K562 (cell line): Measurements from ENCODE around the gene MCM7. TPM values are rescaled to one million over a fixed set of nuclear protein-coding genes. Genes with fewer than 3 reads are reported as not detected.
A peak's percentile ranks its signal among the peaks of the same experiment; 100 is the strongest.

Experiments
- AFF1 ChIP-seq, 2 experiments: fragments of 450-650 bp; IDR thresholded peaks; 2 replicates each; pipeline ENCODE4 v1.6.1; 2018; ENCODE audit warnings: mild to moderate bottlenecking in 2 of 2, low read depth in 1 of 2; ENCODE audit not compliant: partially characterized antibody in 2 of 2
- ATF7 ChIP-seq: fragments of 450-650 bp; IDR thresholded peaks from 2 replicates; pipeline ENCODE4 v1.7.1; 2014; ENCODE audit warnings: mild to moderate bottlenecking, moderate library complexity
- BCOR ChIP-seq: fragments of 450-650 bp; IDR thresholded peaks from 2 replicates; pipeline ENCODE4 v1.6.1; 2016
- FOXO4 ChIP-seq: fragments of 450-650 bp; formaldehyde crosslinking; IDR thresholded peaks from 2 replicates; pipeline ENCODE4 v1.4.0; 2020; ENCODE audit warnings: mild to moderate bottlenecking, moderate library complexity
- NR1H2 ChIP-seq: sonication (generic); formaldehyde crosslinking; IDR thresholded peaks from 2 replicates; pipeline ENCODE4 v1.4.0; 2020; ENCODE audit warnings: mild to moderate bottlenecking, missing genetic modification reagents
- NR3C1 ChIP-seq: sonication (generic); formaldehyde crosslinking; IDR thresholded peaks from 2 replicates; pipeline ENCODE4 v1.8.1; 2022; ENCODE audit warnings: missing genetic modification reagents
- PCBP1 ChIP-seq: fragments of 200-400 bp; formaldehyde crosslinking; IDR thresholded peaks from 2 replicates; pipeline ENCODE4 v1.6.1; 2018; ENCODE audit warnings: mild to moderate bottlenecking, low read depth, low read length; ENCODE audit not compliant: poor library complexity, severe bottlenecking
- RCOR1 ChIP-seq, 2 experiments: IDR thresholded peaks; 2 replicates each; pipeline ENCODE4 v1.6.1; 2012; ENCODE audit warnings: low read depth in 2 of 2, low read length in 2 of 2, borderline replicate concordance in 1 of 2, improper control_type of control experiment in 1 of 2
- ZBTB12 ChIP-seq: fragments of 250-450 bp; sonication (Bioruptor Pico); IDR thresholded peaks from 2 replicates; pipeline ENCODE4 v1.4.0; 2020
- ZFP36 ChIP-seq: fragments of 150-350 bp; IDR thresholded peaks from 2 replicates; pipeline ENCODE4 v1.6.1; 2018; ENCODE audit warnings: low read length, low read depth; ENCODE audit not compliant: partially characterized antibody
- ZNF174 ChIP-seq: fragments of 250-450 bp; sonication (Bioruptor Pico); IDR thresholded peaks from 2 replicates; pipeline ENCODE4 v1.4.0; 2020; ENCODE audit warnings: mild to moderate bottlenecking
- polyA plus RNA-seq, 8 experiments: library from polyadenylated mRNA; depleted of rRNA in 4 of 8; stranded (reverse) in 5 of 8; unstranded in 3 of 8; fragments of >200 nt; fragmentation: Nextera tagmentation in 2 of 8; fragmentation: Illumina TruSeq in 1 of 8; extraction: Ambion mirVana in 2 of 8; extraction: Trizol in 1 of 8; gene quantifications; 2 replicates each; pipeline versions ENCODE4 v1.2.1 to v1.2.3, GENCODE V29; 2011 to 2014; ENCODE audit warnings: inconsistent platforms in 1 of 8, missing spikeins in 1 of 8
- total RNA-seq, 7 experiments: library from RNA; depleted of rRNA in 6 of 7; stranded (reverse); fragments of >200 nt in 6 of 7; fragmentation: Illumina TruSeq in 2 of 7; extraction: Trizol in 2 of 7; gene quantifications; 2 replicates each; pipeline versions ENCODE4 v1.2.1 to v1.2.3, GENCODE V29; 2011 to 2021; ENCODE audit warnings: low replicate concordance in 1 of 7
- TF ChIP-seq, protein P1 (sequence below): fragments of 250-450 bp; sonication (Bioruptor Pico); IDR thresholded peaks from 2 replicates; pipeline ENCODE4 v1.5.0; 2022; ENCODE audit warnings: mild to moderate bottlenecking
- TF ChIP-seq, protein P2 (sequence below): sonication (generic); formaldehyde crosslinking; IDR thresholded peaks from 2 replicates; pipeline ENCODE4 v1.4.0; 2020; ENCODE audit warnings: mild to moderate bottlenecking, missing genetic modification reagents

The MCM7 gene
- total and polyA plus RNA-seq, 9 of the 15 experiments (the other 6 are each of a cell fraction or from before 2014, with no cell fraction given) = 329 to 856 (median 437) TPM

DNA sequence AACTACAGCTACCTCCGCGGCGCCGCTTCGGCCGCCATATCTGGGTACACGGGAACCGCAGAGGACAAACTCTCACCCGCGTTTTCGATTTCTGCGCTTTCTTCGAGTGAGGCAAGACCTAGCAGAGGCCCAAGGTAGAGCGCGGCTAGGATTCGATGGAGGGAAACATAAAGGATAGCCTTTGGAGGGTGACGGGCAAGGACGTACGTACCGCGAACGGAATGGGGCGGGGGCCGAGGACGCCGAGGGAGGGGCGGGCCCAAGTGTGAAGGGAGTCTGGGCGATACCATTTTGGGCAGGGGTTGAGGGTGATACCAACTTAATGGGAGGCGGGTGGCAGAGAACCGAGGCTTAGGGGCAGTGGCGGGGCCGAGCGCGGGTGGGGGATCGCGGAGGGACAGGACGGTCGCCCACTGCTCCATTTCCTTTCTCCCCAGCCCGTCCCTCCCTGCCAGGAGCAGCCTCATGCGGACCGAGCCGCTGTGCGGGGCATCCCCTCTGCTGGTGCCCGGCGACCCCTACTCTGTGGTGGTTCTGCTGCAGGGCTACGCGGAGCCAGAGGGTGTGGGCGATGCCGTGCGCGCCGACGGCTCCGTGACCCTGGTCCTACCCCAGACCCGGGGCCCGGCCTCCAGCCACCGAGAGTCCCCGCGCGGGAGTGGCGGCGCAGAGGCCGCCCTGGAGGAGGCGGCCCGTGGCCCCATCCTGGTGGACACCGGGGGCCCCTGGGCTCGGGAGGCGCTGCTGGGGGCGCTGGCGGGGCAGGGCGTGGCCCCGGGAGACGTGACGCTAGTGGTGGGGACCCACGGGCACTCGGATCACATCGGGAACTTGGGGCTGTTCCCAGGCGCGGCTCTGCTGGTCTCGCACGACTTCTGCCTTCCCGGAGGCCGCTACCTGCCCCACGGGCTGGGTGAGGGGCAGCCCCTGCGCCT lies 26.0 kb upstream of the MCM7 start, which contains the start of gene MBLAC1 (continued):
- TF ChIP-seq, protein P1, sequence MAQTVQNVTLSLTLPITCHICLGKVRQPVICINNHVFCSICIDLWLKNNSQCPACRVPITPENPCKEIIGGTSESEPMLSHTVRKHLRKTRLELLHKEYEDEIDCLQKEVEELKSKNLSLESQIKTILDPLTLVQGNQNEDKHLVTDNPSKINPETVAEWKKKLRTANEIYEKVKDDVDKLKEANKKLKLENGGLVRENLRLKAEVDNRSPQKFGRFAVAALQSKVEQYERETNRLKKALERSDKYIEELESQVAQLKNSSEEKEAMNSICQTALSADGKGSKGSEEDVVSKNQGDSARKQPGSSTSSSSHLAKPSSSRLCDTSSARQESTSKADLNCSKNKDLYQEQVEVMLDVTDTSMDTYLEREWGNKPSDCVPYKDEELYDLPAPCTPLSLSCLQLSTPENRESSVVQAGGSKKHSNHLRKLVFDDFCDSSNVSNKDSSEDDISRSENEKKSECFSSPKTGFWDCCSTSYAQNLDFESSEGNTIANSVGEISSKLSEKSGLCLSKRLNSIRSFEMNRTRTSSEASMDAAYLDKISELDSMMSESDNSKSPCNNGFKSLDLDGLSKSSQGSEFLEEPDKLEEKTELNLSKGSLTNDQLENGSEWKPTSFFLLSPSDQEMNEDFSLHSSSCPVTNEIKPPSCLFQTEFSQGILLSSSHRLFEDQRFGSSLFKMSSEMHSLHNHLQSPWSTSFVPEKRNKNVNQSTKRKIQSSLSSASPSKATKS (CRISPR knock-in tag) = no peak
- TF ChIP-seq FOXO4 (CRISPR knock-in tag) = peak; percentile 12; the same call in 1 of the 2 replicates
- TF ChIP-seq NR1H2 (CRISPR knock-in tag) = peak; percentile 98; the same call in 1 of the 2 replicates
- no peak for TF ChIP-seq ZNF174 (CRISPR knock-in tag)
- TF ChIP-seq, protein P2, sequence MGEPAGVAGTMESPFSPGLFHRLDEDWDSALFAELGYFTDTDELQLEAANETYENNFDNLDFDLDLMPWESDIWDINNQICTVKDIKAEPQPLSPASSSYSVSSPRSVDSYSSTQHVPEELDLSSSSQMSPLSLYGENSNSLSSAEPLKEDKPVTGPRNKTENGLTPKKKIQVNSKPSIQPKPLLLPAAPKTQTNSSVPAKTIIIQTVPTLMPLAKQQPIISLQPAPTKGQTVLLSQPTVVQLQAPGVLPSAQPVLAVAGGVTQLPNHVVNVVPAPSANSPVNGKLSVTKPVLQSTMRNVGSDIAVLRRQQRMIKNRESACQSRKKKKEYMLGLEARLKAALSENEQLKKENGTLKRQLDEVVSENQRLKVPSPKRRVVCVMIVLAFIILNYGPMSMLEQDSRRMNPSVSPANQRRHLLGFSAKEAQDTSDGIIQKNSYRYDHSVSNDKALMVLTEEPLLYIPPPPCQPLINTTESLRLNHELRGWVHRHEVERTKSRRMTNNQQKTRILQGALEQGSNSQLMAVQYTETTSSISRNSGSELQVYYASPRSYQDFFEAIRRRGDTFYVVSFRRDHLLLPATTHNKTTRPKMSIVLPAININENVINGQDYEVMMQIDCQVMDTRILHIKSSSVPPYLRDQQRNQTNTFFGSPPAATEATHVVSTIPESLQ = peak; percentile 93
- TF ChIP-seq BCOR = peak; percentile 7; the same call in 1 of the 2 replicates
- peak; percentile 99 for TF ChIP-seq ATF7
- no peak for TF ChIP-seq ZBTB12 (CRISPR knock-in tag)
- peak in 1 of 2 experiments; percentile 2; a peak in 1 of 4 replicates for TF ChIP-seq RCOR1 (IDR thresholded peaks at IDR 0.05; ENCODE audit: borderline replicate concordance in 1 of 2, low read depth in 2 of 2, low read length in 2 of 2)
- peak in 1 of 2 experiments; percentile 29 for TF ChIP-seq AFF1 (IDR thresholded peaks at IDR 0.05; ENCODE audit: low read depth in 1 of 2, partially characterized antibody in 2 of 2)
- TF ChIP-seq ZFP36 = peak; percentile 98
- TF ChIP-seq NR3C1 (CRISPR knock-in tag) = no peak
- TF ChIP-seq PCBP1 = peak; percentile 49
